ENCODE measurements around the gene NOC4L. TPM values are rescaled to one million over a fixed set of nuclear protein-coding genes. Genes with fewer than 3 reads are reported as not detected.

Gene NOC4L
- total RNA-seq, 1 experiment from 2014 or later = 39.6 TPM

DNA sequence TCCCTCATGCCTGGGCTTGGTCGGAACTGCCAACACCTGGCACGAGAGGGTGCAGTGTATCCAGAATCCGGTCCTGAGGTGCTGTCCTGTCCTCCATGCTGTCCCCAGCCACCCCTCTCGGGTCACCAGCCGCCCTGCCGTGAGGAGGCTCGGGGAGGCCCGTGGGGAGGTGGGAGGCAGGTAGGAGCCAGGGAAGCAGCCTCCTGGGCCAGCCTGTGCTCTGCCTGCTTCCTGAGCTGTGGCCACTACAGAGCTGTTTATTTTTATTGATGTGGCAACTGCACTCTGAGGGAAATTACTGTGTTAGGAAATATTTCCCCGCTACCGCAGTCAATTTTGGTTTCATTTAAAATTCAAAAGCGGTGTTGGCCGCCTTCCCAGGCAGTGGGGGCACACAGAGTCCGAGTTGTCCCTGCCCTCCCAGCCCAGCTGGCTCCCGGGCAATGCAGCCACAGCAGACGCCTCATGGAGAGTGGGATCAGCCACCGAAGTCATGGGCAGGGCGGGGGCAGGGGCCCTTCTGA lies 18.3 kb downstream of the NOC4L start:
- ChIA-PET POLR2A (no interaction called here), CTCF (interaction anchor here (0.9 to 2.8 kb wide), 3 partner anchors 9 to 252 kb away, joined by 3 to 11 read pairs (median 5); no protein-coding TSS in a partner anchor)
- no TSS peak for BruUV-seq (replicated peaks)
- Histone ChIP-seq H3K4me1 (no peaks in the 10 kb centered on the region), H3K27me3 (replicated peaks; ENCODE audit: control insufficient read depth, insufficient read depth, low read length) (no peaks in the 10 kb centered on the region), H3K9me3 (no peaks in the 10 kb centered on the region), H3K36me3 (ENCODE audit: control insufficient read depth, insufficient read depth, low read length) (no peaks in the 10 kb centered on the region), H3K4me3 (ENCODE audit: low read depth, low read length) (no peak overlapping the region)
- TF ChIP-seq CTCF (IDR thresholded peaks at IDR 0.05; ENCODE audit: insufficient read depth in 1 of 2, low read depth in 1 of 2, low read length in 1 of 2, severe bottlenecking in 1 of 2, unreplicated experiment in 1 of 2) = no peak
- DNase-seq = no peak
- H3K4me1 Mint-ChIP-seq (ENCODE audit: low read depth, unreplicated experiment) = no peaks in the 10 kb centered on the region
- H3K4me3 Mint-ChIP-seq (ENCODE audit: unreplicated experiment) = no peak overlapping the region
- H3K9me3 Mint-ChIP-seq (ENCODE audit: unreplicated experiment) = peaks cover 18% of the 10 kb centered on the region
- intact Hi-C loops (cut with micrococcal nuclease; ENCODE audit: unreplicated experiment) = no loop called here
- peaks cover 10% of the 10 kb centered on the region for H3K36me3 Mint-ChIP-seq (ENCODE audit: insufficient read depth, unreplicated experiment)
- H3K27me3 Mint-ChIP-seq (ENCODE audit: insufficient read depth, unreplicated experiment) = peaks cover 5% of the 10 kb centered on the region
- no peak overlapping the region for H3K27ac Mint-ChIP-seq (ENCODE audit: unreplicated experiment)

DNA sequence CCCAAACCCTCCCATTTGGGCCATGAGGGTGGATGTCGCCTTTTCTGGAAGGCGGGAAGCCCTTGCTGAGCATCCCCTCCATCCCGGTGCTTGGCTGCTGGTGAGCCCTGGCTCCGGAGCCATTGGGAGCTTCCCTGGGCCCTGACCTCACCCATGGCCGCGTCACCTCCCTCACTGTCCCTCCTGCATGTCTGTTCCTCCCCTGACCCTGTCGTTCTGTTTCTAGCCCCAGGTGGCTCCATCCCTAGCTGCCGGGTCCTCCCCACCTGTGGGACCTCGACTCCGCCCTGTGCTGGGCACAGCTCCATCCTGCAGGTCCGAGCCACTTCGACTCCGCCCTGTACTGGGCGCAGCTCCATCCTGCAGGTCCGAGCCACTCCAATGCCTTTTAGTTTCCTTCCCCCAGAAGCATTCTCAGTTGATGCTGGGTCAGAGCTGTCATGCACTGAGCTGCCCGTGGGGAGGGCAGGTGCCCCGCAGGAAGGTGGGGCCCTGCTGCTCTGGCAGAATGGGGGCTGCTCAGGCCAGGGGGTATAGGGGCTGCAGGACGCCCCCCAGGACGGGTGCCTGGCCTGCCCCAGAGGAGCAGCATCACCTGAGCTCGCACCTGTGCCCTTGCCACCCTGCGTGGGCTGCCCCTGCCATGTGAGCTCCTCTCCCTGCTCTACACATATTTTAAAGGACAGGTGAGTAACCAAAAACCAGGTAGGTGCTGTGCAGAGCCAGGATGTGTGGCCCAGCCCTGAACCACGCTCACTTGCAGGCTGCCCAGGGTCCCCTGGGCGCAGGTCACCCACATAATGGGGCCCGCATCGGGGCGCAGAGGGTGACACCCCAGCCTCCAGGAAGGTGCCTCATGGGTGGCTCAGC lies 19.0 kb downstream of the NOC4L start:
- H3K27me3 Mint-ChIP-seq (ENCODE audit: insufficient read depth, unreplicated experiment) = peaks cover 5% of the 10 kb centered on the region
- no peaks in the 10 kb centered on the region for H3K36me3 ChIP-seq (ENCODE audit: control insufficient read depth, insufficient read depth, low read length)
- no peaks in the 10 kb centered on the region for H3K27me3 ChIP-seq (replicated peaks; ENCODE audit: control insufficient read depth, insufficient read depth, low read length)
- no peak overlapping the region for H3K4me3 Mint-ChIP-seq (ENCODE audit: unreplicated experiment)
- intact Hi-C loops (cut with micrococcal nuclease; ENCODE audit: unreplicated experiment) = no loop called here
- H3K9me3 ChIP-seq = no peaks in the 10 kb centered on the region
- H3K4me1 ChIP-seq = no peaks in the 10 kb centered on the region
- peaks cover 10% of the 10 kb centered on the region for H3K36me3 Mint-ChIP-seq (ENCODE audit: insufficient read depth, unreplicated experiment)
- H3K4me3 ChIP-seq (ENCODE audit: low read depth, low read length) = no peak overlapping the region
- H3K9me3 Mint-ChIP-seq (ENCODE audit: unreplicated experiment) = peaks cover 18% of the 10 kb centered on the region
- no peak for TF ChIP-seq CTCF (IDR thresholded peaks at IDR 0.05; ENCODE audit: insufficient read depth in 1 of 2, low read depth in 1 of 2, low read length in 1 of 2, severe bottlenecking in 1 of 2, unreplicated experiment in 1 of 2)
- POLR2A ChIA-PET = no interaction called here
- CTCF ChIA-PET = interaction anchor here (0.9 to 2.8 kb wide), 3 partner anchors 9 to 251 kb away, joined by 3 to 11 read pairs (median 5); no protein-coding TSS in a partner anchor
- no peaks in the 10 kb centered on the region for H3K4me1 Mint-ChIP-seq (ENCODE audit: low read depth, unreplicated experiment)
- no TSS peak for BruUV-seq (replicated peaks)
- no peak overlapping the region for H3K27ac Mint-ChIP-seq (ENCODE audit: unreplicated experiment)
- DNase-seq = no peak

DNA sequence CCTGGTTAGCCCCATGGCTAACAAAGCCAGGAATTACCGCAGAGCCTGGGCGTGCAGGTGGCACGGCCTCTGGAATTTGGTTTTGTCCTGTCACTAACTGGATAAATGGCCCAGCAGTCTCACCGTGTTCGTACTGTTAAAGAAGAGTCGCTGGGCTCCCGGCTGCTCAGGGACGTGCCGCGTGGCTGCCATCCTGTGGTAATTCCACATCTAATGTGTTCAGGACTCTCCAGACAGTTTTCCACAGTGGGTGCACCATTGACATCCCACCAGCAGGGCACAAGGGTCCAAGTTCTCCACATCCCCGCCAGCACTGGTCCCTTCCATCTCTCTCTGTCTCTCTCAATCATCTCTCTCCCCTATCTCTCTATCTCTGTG lies 19.6 kb downstream of the NOC4L start:
- ChIA-PET CTCF (interaction anchor here (2.8 kb wide), 1 partner anchor 250 kb away, joined by 11 read pairs; no protein-coding TSS in a partner anchor), POLR2A (interaction anchor here (0.7 kb wide), 1 partner anchor 241 kb away, joined by 3 read pairs; no protein-coding TSS in a partner anchor)
- H3K9me3 Mint-ChIP-seq (ENCODE audit: unreplicated experiment) = peaks cover 18% of the 10 kb centered on the region
- no peak overlapping the region for H3K27ac Mint-ChIP-seq (ENCODE audit: unreplicated experiment)
- DNase-seq = no peak
- no peaks in the 10 kb centered on the region for H3K4me1 Mint-ChIP-seq (ENCODE audit: low read depth, unreplicated experiment)
- H3K36me3 ChIP-seq (ENCODE audit: control insufficient read depth, insufficient read depth, low read length) = no peaks in the 10 kb centered on the region
- intact Hi-C loops (cut with micrococcal nuclease; ENCODE audit: unreplicated experiment) = no loop called here
- no peak overlapping the region for H3K4me3 ChIP-seq (ENCODE audit: low read depth, low read length)
- BruUV-seq (replicated peaks) = no TSS peak
- H3K27me3 ChIP-seq (replicated peaks; ENCODE audit: control insufficient read depth, insufficient read depth, low read length) = no peaks in the 10 kb centered on the region
- peak in 1 of 2 experiments; percentile 25 for TF ChIP-seq CTCF (IDR thresholded peaks at IDR 0.05; ENCODE audit: insufficient read depth in 1 of 2, low read depth in 1 of 2, low read length in 1 of 2, severe bottlenecking in 1 of 2, unreplicated experiment in 1 of 2)
- H3K36me3 Mint-ChIP-seq (ENCODE audit: insufficient read depth, unreplicated experiment) = peaks cover 10% of the 10 kb centered on the region
- H3K4me3 Mint-ChIP-seq (ENCODE audit: unreplicated experiment) = no peak overlapping the region
- no peaks in the 10 kb centered on the region for H3K4me1 ChIP-seq
- no peaks in the 10 kb centered on the region for H3K9me3 ChIP-seq
- peaks cover 5% of the 10 kb centered on the region for H3K27me3 Mint-ChIP-seq (ENCODE audit: insufficient read depth, unreplicated experiment)

All from Caco-2 (cell line).